Suppressor macrophage treated with lipopolysaccharide for 4 hours (primary cell): ENCODE data around the gene ZNF22.

Source experiments
- DNase-seq: peaks from one replicate; pipeline ENCODE4 v3.0.0-alpha.2; 2020

ZNF22 gene

DNA sequence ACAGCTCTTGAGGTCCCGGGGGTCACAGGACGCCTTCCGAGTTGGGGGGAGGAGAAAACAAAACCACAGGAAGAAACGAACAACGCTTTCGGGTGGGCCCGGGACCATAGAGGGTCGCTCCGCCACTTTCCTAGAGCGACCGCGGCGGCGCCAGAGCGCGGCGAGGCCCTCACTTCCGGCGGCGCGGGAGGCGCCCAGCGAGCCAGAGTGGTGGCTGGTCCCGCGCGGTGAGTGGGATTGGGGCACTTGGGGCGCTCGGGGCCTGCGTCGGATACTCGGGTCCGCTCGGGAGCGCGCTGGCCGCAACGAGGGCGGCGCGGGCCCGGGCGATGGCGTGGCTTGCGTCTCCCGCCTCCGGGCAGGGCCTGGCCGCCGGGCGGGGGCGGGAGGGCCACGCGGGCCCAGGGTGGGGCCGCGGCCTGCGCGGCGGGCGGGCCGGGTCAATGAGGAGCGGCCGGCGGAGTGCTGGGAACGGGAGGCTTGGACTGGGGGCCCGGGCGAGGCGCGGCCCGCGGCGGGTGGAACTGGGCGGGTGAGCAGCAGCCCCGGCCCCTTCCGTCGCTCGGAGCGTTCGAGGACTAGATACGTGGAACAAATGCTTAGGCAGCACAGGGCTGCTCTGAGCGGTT is at the start of gene ZNF22:
ZNF22 (plus strand) TSS at position 172 of the 629 bp plus-strand sequence. CDS start 2,446 bp downstream, outside the sequence.
- DNase-seq = peak; percentile 62

DNA sequence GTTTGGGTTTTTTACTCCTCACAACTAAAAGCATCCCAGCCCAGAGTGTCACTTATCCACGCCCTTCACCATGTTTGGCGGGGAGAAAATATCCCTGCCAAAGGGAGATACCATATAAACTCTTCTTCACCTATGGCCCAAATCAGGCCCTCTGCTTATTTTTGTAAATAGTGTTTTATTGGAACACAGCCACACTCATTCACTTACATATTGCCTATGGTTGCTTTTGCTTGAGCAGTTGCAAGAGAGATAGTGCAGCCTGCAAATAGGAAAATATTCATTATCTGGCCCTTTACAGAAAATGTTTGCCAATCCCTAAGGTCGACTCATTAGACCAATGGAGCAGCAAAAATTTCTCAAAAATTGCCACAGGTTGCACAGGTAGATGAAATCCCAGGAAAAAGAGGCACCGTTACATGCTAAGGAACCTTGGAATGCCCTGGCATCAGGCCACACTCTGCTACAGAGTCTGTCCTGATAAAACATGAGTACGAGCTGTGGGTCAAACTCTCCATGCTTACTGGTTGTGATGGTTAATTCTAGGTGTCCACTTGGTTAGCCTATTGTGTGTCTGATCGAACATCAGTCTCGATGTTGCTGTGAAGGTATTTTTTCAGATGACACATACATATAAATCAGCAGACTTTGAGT is 49.0 kb upstream of the ZNF22 start:
- no peak for DNase-seq

DNA sequence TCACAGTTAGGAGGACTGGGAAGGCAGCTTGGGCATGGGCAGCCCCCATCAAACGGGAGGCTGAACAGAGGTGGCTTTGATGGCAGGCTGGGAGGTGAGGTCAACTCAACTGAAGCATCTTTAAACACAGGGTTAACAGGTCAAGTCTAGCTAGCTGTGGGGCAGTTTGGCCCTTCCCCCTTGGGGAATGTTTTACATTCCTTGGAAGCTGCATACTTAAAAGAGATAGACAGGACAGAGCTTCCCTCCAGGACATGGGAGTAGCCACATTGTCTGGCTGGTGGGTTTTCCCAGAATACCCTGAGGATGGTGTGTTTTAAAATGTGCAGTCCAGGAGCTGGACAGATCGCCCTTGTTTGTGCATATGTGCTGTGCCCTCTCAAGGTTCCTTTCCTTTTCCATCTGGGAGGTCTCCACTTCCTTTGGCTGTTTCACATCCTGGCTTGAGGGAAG is 47.9 kb upstream of the ZNF22 start:
- DNase-seq = no peak

DNA sequence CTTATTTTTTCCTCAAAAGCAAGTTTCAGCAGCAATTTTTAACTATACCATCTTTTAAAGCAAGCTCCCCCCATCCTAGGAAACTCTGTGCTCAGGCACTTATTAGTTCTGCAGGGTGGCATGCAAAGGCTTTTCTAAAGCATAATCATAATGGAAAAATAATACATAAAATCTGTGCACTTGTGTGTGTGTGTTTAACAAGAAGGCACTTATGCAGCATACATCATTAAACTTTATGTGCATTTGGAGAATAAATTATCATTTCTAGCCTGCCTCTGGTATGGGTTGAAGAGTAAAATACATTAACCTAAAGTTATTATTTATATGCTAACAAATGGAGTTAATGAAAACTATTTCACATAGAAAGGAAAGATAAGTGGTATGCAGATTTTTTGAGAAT is 46.7 kb upstream of the ZNF22 start:
- no peak for DNase-seq

DNA sequence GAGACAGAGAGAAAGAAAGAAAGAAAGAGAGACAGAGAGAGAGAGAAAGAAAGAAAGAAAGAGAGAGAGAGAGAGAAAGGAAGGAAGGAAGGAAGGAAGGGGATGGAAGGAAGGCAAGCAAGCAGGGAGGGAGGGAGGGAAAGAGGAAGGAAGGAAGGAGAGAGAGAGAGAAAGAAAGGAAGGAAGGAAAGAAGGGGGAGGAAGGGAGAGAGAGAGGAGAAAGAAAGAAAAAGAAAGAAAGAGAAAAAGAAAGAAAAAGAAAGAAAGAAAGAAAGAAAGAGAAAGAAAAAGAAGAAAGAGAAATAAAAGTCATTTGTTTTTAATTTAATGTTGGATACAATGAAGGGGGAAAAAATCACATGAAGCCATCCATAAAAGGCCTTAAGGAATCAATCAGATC is 45.8 kb upstream of the ZNF22 start:
- no peak for DNase-seq

DNA sequence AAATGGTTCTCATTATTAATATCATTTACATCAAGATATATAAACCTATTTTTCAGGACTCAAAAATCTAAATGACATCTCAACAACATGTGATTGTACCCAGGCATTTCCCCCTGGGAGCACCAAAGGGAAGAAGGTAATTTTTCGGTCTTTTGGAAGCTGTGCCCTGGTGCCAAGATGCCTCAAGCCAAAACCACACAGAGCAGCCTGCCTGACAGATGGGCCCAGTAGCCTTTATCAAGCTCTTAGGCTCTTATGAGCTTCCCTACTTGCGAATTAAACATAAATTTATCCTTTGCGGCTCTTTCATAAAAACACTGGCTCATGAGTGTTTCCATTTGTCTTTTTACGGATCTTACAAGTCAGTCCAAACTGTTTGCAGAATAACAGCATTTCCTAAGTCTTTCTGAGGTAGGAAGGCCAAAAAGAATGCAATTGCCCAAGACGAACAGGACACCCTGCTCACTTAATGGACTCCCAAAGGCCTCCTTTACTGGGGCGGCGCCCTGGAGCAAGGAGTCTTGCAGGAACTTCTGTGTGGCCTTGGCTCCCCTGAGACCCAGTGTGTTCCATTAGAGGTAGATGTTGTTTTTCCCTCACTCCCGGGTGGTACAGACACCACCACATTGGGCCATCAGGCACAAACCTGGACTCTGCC is 45.2 kb upstream of the ZNF22 start:
- DNase-seq = no peak

DNA sequence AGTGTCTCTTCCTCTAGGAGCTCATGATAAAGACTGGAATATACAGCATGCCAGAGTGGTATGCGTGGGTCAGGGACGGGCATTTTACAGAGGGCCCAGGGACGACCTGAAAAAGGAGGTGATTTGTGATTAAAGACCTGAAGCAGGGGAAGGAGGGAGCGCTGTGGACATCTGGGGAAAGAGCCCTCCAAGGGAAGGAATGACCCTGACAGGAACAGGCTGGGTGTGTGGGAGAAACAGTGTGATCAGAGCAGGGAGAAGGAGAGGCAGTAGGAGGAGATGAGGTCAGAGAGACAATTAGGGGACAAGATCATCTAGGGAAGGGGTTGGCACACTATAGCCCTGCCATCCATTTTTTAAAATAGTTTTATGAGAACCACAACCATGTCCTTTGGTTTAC is 44.5 kb upstream of the ZNF22 start:
- no peak for DNase-seq

DNA sequence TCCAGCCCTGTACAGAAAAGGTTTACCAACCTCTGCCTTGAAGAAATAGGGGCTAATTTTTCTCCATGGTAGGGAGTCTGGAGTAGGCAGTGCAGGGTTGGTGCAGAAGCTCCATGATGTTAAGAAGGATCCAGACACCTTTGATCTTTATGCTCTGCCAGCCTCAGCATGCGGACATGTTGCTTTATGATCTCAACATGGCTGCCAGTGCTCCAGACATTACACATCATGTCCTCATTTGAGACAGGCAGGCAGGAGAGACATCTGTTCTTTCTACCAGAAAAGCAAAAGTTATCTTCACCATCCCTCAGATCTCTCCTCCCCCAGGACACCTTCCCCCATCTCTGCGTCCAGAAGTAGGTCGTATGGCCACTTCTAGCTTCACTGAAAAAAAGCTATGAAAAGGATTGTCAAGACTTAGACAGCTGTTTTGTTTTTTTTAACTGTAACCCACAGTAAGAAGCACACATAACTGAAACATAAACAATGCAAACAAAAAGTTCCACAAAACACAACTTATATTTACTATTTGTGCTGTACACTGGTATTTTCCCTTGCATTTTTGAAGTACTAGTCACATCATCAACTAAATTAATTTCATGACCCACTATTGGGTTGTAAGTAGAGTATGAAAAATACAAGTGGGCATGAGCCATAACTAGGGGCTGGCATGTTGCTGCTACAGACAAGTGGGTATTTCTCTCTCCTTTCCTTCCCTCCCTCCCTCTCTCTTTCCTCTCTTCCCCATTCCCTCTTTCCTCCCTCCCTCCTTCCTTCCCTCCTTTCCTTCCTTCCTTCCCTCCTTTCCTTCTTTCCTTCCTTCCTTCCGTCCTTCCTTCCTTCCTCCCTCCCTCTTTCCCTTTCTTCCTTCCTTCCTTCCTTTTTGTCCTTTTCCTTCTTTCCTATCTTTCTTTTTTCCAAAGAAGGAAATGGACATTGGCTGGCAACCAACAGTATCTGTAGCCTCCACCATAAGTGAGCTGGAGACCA is 43.7 kb upstream of the ZNF22 start:
- DNase-seq = no peak

DNA sequence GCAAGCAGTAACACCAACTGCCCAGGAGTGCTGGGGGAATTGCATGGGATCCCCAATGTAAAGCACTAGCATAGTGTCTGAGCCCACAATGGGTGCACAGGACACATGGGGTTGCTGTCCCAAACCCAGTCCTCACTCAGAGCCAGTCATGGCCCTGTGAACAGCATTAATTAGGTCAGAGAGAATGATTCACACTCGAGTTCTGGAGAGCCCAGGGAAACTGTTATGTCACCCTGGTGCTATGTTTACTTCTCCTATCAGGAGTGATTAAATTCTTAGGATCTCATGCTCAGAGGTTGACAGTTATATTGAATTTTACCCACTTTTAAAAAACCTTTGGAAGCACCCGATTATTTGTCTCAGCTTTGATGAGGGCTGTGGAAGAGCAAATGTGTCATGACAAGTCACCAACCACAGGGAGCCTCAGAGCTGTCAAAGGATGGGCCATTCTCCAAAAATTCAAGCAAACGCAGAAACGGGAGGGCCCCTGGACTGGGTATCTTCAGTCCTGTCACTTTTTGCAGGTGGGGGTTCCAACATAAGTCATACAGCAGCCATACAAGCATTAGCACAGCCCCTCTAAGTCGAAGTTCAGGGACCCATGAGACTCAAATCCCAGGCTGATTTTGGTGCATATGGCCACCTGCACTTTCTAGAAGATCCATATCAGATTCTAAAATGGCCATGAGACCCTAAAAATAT is 42.4 kb upstream of the ZNF22 start:
- peak; percentile 91 for DNase-seq

DNA sequence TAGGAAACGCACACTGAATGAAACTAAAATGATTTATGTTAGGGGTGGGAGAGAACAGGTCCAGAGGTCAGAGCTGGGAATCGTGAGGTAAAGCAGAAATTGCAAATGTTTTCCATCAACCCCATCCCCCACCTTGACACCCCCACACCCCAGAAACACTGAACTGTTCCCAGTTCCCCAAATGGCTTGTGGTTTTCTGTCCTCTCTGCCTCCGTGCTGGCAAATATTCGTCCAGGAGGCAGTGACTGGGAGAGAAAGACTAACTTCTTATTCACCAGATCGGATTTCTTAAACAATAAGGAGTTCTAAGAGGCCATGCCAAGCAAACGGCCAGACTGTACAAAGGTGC is 41.9 kb upstream of the ZNF22 start:
- DNase-seq = no peak

DNA sequence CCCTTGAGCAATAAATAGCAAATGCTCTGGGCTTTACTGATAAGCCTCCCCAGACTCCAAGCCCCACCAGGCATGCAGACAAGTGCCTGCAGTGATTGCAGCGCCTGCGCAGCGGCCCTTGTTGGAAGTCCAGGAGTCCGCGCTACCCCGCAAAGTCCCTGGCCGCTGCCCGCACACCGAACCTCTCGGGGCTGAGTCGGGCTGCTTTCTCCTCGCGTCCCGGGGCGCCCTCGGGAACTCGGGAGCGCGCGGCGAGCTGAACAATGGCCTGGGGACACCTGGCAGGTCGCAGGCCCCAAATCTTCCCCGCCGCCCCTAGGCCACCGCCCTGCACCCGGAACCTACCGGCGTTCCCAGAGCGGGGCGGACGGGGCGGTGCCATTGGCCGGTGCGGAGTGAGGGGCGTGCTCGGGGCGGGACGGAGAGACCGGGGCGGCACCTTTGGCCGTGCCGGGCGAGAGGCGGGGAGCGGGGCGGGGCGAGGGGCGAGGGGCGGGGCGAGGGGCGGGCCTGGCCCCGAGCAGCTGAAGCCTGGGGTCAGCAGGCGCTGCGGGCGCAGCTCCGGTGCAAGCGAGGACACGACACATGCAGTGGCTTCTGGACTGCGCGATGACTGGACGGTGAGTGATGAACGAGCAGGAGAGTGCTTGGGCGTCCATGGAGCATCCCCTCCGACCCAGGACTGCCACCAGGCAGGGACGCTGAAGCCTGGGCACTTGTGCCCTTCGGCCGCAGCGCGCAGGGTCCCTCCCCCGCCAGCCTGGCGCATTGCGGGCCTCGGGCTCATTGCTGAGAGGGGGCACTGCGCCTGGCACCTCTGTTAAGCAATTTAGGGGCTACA is 41.3 kb upstream of the ZNF22 start, which contains the start of gene RASSF4:
RASSF4 (plus strand) TSS at position 556 of the 841 bp plus-strand sequence. CDS start 10,401 bp downstream, outside the sequence.
- DNase-seq = peak; percentile 97

DNA sequence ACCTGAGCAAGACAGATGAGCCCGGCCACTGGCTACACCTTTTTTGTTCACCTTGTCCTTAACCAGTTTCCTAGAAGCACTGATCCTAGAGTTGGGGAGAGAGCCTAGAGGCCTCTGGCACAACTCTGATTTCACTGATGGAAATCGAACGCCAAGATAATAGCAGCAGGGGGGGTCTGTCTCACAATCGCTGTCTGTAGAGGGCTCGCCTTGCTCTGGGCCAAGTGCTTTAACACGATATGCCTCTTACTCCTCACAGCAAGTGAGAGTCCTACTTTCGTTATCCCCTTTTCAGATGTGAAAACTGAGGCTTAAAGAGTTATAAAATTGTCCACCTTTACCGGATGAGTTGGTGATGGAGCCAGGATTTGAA is 40.6 kb upstream of the ZNF22 start:
- no peak for DNase-seq

DNA sequence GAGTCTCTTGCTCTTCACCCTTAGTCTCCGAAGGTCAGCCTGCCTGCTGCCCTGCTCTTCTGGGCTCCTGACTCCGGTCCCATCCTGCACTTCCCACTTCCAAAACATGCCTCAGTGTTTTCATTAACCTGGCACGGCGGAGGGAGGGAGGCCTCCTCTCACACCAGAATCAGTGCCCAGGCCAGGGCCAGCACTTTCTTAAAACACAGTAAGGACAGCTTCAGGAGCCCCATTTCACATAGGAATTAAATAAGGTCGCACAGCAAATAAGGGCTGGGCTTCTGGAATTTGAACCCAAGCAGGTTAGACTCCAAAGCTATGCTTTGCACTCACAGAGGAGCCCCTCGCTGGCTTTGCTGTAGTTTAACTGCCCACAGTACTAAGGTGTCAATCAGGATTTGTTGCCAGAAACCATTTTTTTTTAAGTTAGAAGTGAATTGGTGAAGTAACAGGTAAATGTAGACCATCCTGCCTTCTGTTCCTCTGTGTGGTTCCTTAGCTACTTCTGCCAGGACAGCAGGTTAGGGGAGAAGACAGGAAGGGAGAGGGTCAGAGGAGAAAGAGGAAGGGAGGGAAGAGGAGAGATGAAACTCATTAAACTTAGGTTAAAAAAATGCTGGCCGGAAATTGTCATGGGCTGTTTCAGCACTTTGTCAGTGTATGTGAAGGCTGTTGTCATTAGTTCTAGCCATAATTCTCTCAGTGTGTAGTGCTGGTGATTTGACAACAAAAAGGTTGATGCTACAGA is 40.1 kb upstream of the ZNF22 start:
- peak; percentile 38 for DNase-seq

DNA sequence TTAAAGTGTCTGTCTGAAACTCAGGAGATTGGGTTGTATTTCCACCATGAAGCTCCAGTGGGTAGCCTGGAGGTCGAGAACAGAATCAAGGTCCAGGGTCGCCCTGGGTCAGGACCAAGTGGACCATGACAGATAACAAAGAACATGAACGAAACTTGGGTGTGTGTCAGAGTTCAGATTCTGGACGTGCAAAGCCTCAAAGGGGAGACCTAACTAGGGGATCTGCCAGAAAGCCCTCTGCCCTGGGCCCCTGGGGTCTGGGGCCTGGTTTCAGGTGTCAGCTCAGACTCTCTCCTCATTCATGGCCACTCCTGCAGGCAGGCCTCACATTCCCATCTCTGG is 39.5 kb upstream of the ZNF22 start:
- no peak for DNase-seq

DNA sequence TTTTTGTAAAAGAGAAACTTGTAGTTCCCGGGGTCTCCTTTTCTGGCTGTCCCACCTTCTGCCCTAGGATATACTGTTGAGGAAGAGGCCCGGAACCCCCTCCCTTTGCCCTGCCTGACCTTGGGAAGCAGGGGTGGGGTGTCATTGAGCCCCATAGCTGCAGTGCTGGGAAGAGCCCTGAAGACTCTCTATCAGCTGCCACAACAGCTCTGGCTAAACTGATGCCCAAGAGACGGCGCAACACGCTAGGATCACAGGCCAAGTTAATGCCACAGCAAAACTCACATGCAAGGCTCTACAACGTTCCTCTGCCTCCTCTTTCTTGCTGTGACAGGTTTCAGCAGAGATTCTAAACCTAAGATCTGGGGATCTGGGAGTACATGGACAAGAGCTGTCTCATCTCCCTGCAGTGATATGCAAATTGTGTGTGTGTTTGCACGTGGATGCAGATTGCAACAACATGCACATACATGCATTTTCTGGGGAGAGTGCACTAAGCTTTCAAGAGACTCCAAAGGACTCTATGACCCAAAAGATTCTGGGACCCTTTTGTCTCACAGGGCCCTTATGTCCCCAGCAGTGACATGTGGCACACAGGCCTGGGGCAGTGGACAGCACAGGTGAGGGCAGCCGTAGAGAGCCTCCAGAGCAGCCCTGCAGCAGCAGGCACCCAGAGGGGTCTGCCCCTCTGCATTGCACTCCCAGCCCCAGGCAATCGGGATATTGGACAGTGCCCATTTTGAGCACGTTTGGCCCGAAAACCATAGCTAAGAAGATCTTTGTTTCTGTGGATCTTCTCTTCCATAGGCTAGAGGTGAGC is 38.6 kb upstream of the ZNF22 start:
- DNase-seq = no peak

DNA sequence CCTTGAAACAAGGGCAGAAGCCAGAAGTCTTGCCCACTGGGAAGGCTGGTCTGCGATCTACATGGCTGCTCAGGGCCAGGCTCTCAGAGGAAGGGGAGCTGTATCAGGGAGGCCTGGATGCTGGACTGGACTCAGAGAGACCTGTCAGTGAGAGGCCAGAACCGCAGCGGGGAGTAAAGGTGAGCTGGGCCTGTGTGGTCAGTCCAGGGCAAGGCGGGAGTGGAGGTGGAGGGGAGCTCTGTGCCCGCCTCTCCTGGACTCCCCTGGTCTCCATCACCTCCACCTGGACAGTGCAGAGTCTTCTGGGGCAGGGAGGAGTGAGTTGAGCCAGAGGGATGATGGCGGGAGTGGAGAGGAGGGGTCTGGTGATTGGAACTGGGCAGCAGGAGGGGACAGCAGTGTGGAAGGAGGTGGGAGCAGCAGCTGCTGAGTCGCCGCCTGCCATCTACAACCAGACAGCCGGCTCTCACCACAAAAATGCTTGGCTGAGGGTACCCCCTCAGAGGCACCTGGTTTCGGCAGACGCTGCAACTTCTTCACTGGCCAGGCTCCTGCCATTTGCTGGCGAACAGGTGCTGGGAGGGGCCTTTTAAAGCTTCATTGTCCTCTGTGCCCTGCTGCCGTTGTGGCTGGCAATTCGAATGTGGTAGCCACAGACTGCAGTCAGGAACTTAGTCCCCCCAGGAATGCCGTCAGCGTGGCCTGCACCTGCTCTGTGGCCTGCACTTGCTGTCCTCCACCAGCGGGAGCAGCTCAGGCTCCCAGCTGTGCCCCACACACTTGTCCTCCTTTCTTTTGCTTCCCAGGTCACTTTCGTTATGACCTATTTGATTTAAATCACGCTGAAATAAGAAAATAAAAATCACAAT is 37.6 kb upstream of the ZNF22 start:
- DNase-seq = peak; percentile 56

DNA sequence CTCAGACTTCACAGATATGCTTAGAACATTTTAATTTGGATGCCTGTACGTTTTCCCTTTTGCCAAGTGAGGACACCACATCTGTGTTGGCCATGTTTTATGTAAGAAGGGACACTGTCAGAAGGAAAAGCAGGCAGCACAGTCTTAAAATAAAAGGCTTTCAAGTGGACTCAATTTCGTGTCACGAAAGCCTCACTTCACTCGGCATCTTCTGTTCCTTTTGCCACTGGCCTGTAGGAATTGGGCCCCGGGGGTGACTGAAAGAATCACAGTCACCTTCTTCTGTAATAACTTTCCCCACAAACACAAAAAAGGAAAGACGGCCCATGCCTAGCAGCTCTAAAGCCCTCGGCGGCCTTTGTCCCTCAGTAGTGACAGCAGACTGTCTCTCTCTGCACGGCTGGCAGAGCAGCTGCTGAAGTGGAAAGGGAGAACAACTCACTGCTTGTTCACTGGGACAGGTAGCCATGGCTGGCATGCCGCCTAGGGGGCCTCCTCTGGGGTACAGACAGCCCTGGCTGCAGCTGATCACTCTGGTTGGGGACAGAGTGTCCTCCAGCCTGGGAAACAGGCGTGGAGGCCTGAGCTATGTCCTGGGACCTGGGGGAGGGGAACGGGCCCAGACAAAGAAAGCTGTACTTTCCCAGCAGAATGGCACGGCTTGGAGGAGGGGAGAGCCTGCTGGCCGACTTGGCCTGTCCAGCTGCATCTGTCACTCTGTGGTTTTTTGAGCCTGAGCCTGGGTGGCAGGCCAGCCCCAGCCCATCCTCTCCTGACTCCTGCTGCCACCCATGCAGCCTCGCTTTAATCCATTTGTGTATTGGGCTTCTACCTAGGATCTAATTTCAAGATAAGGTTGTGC is 36.7 kb upstream of the ZNF22 start:
- peak; percentile 40 for DNase-seq

DNA sequence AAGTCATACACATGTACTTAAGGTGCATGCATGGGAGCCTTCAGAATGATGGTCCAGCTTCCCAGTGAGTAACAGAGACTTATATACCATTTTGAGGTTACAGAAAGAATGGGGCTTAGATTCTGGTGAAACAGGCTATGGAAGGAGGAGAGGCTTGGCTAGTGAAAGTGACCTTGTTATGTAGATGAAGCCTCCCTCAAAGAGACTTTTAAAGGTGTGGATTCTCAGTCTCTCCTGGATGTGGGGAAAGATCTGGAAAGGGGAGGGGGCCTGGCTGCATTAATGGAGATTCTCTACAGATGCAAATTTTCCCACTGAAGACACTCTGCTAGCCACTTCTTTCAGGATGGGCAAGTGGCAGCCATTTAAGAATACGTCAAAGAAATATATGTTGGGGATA is 35.6 kb upstream of the ZNF22 start:
- DNase-seq = no peak
